Stomach (tissue), 9 donors: Measurements from ENCODE around the gene OSTN. TPM values are rescaled to one million over a fixed set of nuclear protein-coding genes. Genes with fewer than 3 reads are reported as not detected.

Experiments
- DNase-seq, 2 donors: peaks; one replicate each; pipeline versions ENCODE4 v3.0.0 to v3.0.0-alpha.2; 2013 to 2019
- H3K27ac ChIP-seq, 5 donors: fragments of 200-600 bp in 4 of 5; sonication (generic) in 4 of 5; one replicate each; pipeline ENCODE4 v1.5.1; 2013 to 2019; ENCODE audit warnings: mild to moderate bottlenecking in 1 of 5, moderate library complexity in 1 of 5
- H3K27me3 ChIP-seq, 3 donors: fragments of 200-600 bp; sonication (generic); one replicate each; pipeline ENCODE4 v1.5.1; 2017 to 2019; ENCODE audit warnings: mixed run types in 1 of 3
- H3K36me3 ChIP-seq, 4 donors: fragments of 200-600 bp; sonication (generic); 1 replicate in 3 of 4; 2 replicates in 1 of 4; pipeline ENCODE4 v1.5.1; 2016 to 2019
- H3K4me1 ChIP-seq, 4 donors: fragments of 200-600 bp; sonication (generic); one replicate each; pipeline ENCODE4 v1.5.1; 2016 to 2019
- H3K4me3 ChIP-seq, 4 donors: fragments of 200-600 bp; sonication (generic) in 3 of 4; one replicate each; pipeline ENCODE4 v1.5.1; 2016 to 2019; ENCODE audit warnings: mild to moderate bottlenecking in 1 of 4
- H3K9me3 ChIP-seq, 4 donors: fragments of 200-600 bp; sonication (generic); one replicate each; pipeline ENCODE4 v1.5.1; 2016 to 2019
- EP300 ChIP-seq: sonication (generic); formaldehyde crosslinking; IDR thresholded peaks from one replicate; pipeline ENCODE4 v1.6.1; 2017; ENCODE audit warnings: antibody characterized with exemption
- POLR2A ChIP-seq, 4 donors: fragments of 450-650 bp; IDR thresholded peaks; one replicate each; pipeline ENCODE4 v1.6.1; 2016; ENCODE audit warnings: antibody characterized with exemption in 4 of 4, control low read depth in 2 of 4, mild to moderate bottlenecking in 1 of 4, moderate library complexity in 1 of 4
- POLR2AphosphoS5 ChIP-seq, 3 donors: sonication (generic); formaldehyde crosslinking; IDR thresholded peaks; one replicate each; pipeline ENCODE4 v1.6.1; 2016; ENCODE audit warnings: antibody characterized with exemption in 3 of 3
- WGBS, 5 donors: extraction: QIAGEN DNeasy Blood & Tissue Kit in 3 of 5; methylation state at CpG; one replicate each; pipeline versions ENCODE4 v1.1.5 to v1.1.7; 2013 to 2018; 5-methylcytosine and 5-hydroxymethylcytosine counted together
- intact Hi-C: fragments of 100-400 bp; cut with DNase I; formaldehyde crosslinking; loops from one replicate; pipeline ENCODE4 v1.15.1; 2023; ENCODE audit warnings: low total_unique reads
- polyA plus RNA-seq, 3 donors: library from polyadenylated mRNA; stranded (reverse); fragments of 200-250 nt; gene quantifications; one replicate each; pipeline ENCODE4 v1.2.3, GENCODE V29; 2013
- total RNA-seq, 5 donors: library from RNA; depleted of rRNA; stranded (reverse); fragments of >200 nt; gene quantifications; one replicate each; pipeline versions ENCODE4 v1.1.0 to v1.2.3, GENCODE V29; 2014 to 2016
- TF ChIP-seq, protein P1 (sequence below), 7 experiments: fragments of 450-650 bp in 4 of 7; fragments of 200-600 bp in 3 of 7; sonication (generic) in 3 of 7; IDR thresholded peaks; one replicate each; pipeline ENCODE4 v1.5.1; 2016 to 2019; ENCODE audit warnings: antibody characterized with exemption in 7 of 7, control low read depth in 2 of 7, mild to moderate bottlenecking in 1 of 7
- donor health status: healthy with polysubstance abuse.
- donor health status: Bipolar disorder and iron deficiency.
- donor health status: healthy.

OSTN gene
- total and polyA plus RNA-seq, 8 donors, result 0.03 to 0.18 TPM; not detected in 6

DNA sequence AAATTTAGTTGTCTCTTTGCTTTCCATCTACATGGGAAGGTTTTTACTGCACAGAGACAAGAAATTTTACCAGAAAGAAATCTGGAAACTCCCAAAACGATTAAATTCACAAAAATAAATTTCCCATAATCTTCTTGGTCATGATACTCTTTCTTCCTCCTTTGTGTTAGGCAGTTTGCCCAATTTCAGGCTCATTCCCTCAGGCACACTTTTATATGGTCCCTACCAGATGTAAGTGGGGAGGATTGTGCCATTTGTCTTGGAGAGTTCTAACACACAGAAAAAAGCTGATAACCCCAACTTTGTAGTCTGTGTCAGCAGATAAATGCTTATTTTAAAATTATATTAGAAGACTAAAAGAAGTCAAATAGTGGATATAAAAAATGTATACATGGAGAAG, 81.1 kb downstream of the OSTN start:
- 40 to 67% (median 49%) methylated on average over 1 of the region's 1 CpG for WGBS, 5 donors
- Histone ChIP-seq H3K9me3 (no peaks in the 10 kb centered on the region), H3K27ac (no peak overlapping the region), H3K4me1 (no peaks in the 10 kb centered on the region), H3K4me3 (no peak overlapping the region), H3K36me3 (no peaks in the 10 kb centered on the region), H3K27me3 (no peaks in the 10 kb centered on the region)
- intact Hi-C loops, result no loop called here
- no peak for DNase-seq
- TF ChIP-seq POLR2A (IDR thresholded peaks at IDR 0.05), result no peak
- no peak for TF ChIP-seq POLR2AphosphoS5 (IDR thresholded peaks at IDR 0.05)
- TF ChIP-seq, protein P1, sequence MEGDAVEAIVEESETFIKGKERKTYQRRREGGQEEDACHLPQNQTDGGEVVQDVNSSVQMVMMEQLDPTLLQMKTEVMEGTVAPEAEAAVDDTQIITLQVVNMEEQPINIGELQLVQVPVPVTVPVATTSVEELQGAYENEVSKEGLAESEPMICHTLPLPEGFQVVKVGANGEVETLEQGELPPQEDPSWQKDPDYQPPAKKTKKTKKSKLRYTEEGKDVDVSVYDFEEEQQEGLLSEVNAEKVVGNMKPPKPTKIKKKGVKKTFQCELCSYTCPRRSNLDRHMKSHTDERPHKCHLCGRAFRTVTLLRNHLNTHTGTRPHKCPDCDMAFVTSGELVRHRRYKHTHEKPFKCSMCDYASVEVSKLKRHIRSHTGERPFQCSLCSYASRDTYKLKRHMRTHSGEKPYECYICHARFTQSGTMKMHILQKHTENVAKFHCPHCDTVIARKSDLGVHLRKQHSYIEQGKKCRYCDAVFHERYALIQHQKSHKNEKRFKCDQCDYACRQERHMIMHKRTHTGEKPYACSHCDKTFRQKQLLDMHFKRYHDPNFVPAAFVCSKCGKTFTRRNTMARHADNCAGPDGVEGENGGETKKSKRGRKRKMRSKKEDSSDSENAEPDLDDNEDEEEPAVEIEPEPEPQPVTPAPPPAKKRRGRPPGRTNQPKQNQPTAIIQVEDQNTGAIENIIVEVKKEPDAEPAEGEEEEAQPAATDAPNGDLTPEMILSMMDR (IDR thresholded peaks at IDR 0.05), result no peak

DNA sequence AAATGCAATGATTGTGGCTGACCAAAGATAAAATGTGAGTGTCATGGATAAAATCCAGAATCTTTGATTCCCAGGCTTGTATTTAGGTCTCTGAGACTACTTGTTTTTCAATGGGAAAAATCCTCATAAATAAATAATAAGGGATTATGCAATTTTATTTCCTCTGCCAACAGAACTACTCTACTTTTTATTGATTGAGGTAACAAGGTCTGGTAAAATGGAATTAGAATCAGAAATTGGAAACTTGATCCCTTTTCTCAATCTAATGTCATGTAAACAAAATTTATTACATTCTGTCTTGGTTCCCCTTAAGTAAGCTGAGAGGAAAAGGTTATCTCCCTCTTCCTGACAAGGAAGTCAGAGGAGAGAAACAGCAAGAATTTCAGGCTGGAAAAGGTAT, 81.8 kb downstream of the OSTN start:
- H3K36me3 ChIP-seq, result no peaks in the 10 kb centered on the region
- H3K9me3 ChIP-seq, result no peaks in the 10 kb centered on the region
- no peak overlapping the region for H3K4me3 ChIP-seq
- no peaks in the 10 kb centered on the region for H3K27me3 ChIP-seq
- DNase-seq, result no peak
- intact Hi-C loops, result no loop called here
- no peaks in the 10 kb centered on the region for H3K4me1 ChIP-seq
- H3K27ac ChIP-seq, result no peak overlapping the region
- TF ChIP-seq POLR2AphosphoS5 (IDR thresholded peaks at IDR 0.05) (no peak), EP300 (no peak), POLR2A (IDR thresholded peaks at IDR 0.05) (no peak)
- TF ChIP-seq, protein P1 (IDR thresholded peaks at IDR 0.05), result no peak

DNA sequence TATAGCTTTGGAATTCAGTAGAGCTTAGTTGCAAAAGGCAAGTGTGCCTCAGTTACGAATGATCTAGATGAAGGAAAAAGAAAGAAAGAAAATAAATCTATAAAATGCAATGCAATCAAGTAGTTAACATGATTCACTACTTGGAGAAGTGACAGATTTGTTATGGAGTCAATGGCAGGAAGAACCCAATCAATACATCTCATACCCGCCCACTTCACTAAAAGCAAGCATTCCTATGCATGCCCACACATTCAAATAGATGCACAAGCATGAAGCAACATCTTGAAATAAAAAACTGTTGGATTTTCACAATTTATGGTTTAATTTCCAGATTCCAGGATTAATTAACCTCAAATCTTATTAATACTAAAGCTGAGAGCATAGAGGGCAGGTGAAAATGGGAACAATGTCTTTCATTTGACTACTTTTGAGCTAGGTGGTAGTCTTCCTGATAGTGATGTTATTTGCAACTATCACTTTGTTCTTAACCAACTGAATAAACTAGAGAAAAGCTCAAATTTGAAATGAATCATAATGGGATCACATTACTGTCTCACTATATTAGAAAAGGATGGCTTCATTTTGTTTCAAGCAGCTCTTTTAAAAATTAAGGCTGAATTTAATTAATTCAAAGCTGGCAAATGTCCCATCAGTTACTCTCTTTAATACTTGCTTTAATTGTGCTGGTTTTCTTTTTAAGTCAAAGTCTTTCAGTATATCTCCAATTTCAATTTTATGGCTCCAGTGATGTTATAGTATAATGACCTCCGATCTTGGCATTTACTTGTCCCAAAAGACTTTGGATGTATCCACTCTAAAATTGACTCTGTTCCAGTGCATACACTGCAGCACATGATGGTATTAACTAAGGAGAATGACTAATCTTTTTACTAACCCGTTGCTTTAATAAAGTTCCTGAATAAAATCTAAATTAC, 83.5 kb downstream of the OSTN start:
- TF ChIP-seq, protein P1 (IDR thresholded peaks at IDR 0.05), result no peak
- no peak for TF ChIP-seq POLR2AphosphoS5 (IDR thresholded peaks at IDR 0.05)
- peak in 1 of 2 donors; percentile 20 for DNase-seq
- WGBS, 5 donors, result 45 to 70% (median 48%) methylated on average over 4 of the region's 4 CpGs

DNA sequence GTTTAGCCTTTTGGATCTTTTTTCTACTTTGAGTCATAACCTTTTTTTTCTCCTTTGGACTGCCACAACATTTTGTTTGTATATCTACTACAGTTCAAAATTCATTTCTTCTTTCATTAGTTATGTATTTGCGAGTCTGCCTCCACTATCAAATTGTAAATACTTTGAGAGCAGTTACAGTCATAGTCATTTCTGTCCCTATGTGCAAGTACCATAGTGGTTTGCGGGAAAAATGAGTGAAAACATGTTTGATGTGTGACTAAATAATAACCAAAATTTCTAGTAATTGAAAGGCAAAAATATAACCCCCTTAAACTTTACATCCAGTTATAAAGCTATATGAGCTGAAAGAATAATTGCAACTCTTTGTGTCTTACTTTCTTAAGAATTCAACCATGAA, 84.4 kb downstream of the OSTN start:
- H3K4me3 ChIP-seq, result no peak overlapping the region
- no peak for DNase-seq
- H3K36me3 ChIP-seq, result no peaks in the 10 kb centered on the region
- TF ChIP-seq POLR2AphosphoS5 (IDR thresholded peaks at IDR 0.05) (no peak), POLR2A (IDR thresholded peaks at IDR 0.05) (no peak), EP300 (no peak)
- TF ChIP-seq, protein P1 (IDR thresholded peaks at IDR 0.05), result no peak
- no peaks in the 10 kb centered on the region for H3K27me3 ChIP-seq
- no peaks in the 10 kb centered on the region for H3K4me1 ChIP-seq
- 70 to 87% (median 76%) methylated on average over 2 of the region's 2 CpGs for WGBS, 5 donors
- no peak overlapping the region for H3K27ac ChIP-seq
- intact Hi-C loops, result no loop called here
- H3K9me3 ChIP-seq, result no peaks in the 10 kb centered on the region

More for the DNA sequence above, 83.5 kb downstream of the OSTN start:
- Histone ChIP-seq H3K27ac (no peak overlapping the region), H3K36me3 (no peaks in the 10 kb centered on the region), H3K9me3 (no peaks in the 10 kb centered on the region), H3K27me3 (no peaks in the 10 kb centered on the region), H3K4me1 (no peaks in the 10 kb centered on the region), H3K4me3 (no peak overlapping the region)
- intact Hi-C loops, result no loop called here
